GM12878 (cell line): ENCODE data around the gene PLPPR2.

ENCODE experiments used
- CHD2 ChIP-seq: IDR thresholded peaks from 2 replicates; pipeline ENCODE4 v1.6.1; 2011; ENCODE audit warnings: low read depth, low read length, improper control_type of control experiment, borderline replicate concordance
- EGR1 ChIP-seq, 2 experiments: IDR thresholded peaks; 1 replicate in 1 of 2; 2 replicates in 1 of 2; pipeline ENCODE4 v1.6.1; 2011 to 2012; ENCODE audit warnings: low read depth in 2 of 2, low read length in 2 of 2, borderline replicate concordance in 1 of 2, mild to moderate bottlenecking in 1 of 2, moderate library complexity in 1 of 2
- EP300 ChIP-seq, 2 experiments: fragments of 150-350 bp in 1 of 2; IDR thresholded peaks; 2 replicates each; pipeline ENCODE4 v1.6.1; 2011 to 2012; ENCODE audit warnings: low read depth in 2 of 2, low read length in 2 of 2, borderline replicate concordance in 1 of 2, improper control_type of control experiment in 1 of 2, inconsistent platforms in 1 of 2; ENCODE audit not compliant: control insufficient read depth in 1 of 2
- FOXK2 ChIP-seq: fragments of 450-650 bp; IDR thresholded peaks from 2 replicates; pipeline ENCODE4 v1.6.1; 2017; ENCODE audit warnings: mild to moderate bottlenecking, moderate library complexity
- POLR2A ChIP-seq: IDR thresholded peaks from 2 replicates; pipeline ENCODE4 v1.6.1; 2011; ENCODE audit warnings: low read depth, mild to moderate bottlenecking, low read length
- TCF3 ChIP-seq: IDR thresholded peaks from 2 replicates; pipeline ENCODE4 v1.6.1; 2012; ENCODE audit warnings: low read depth, mild to moderate bottlenecking, low read length, borderline replicate concordance; ENCODE audit not compliant: insufficient read depth
- ZNF274 ChIP-seq: IDR thresholded peaks from one replicate; pipeline ENCODE4 v1.8.0; 2011; ENCODE audit not compliant: insufficient read length, insufficient read depth
- TF ChIP-seq, protein P1 (sequence below): IDR thresholded peaks from 2 replicates; pipeline ENCODE4 v1.6.1; 2012; ENCODE audit warnings: mild to moderate bottlenecking, low read depth, low read length
- TF ChIP-seq, protein P2 (sequence below), 3 experiments: IDR thresholded peaks in 2 of 3; conservative IDR thresholded peaks in 1 of 3; 2 replicates each; pipeline ENCODE4 v1.5.1; 2011; ENCODE audit warnings: low read depth in 3 of 3, low read length in 3 of 3, mild to moderate bottlenecking in 3 of 3, control low read depth in 2 of 3, moderate library complexity in 2 of 3, inconsistent platforms in 1 of 3, mixed read lengths in 1 of 3; ENCODE audit not compliant: control insufficient read depth in 2 of 3, insufficient read depth in 1 of 3; ENCODE audit errors: extremely low read depth in 1 of 3
- TF ChIP-seq, protein P3 (sequence below): IDR thresholded peaks from 2 replicates; pipeline ENCODE4 v1.6.1; 2012; ENCODE audit warnings: low read depth, low read length, improper control_type of control experiment
- TF ChIP-seq, protein P4 (sequence below): fragments of 450-650 bp; formaldehyde crosslinking; IDR thresholded peaks from 2 replicates; pipeline ENCODE4 v1.4.0; 2020; ENCODE audit warnings: mild to moderate bottlenecking, moderate library complexity

DNA sequence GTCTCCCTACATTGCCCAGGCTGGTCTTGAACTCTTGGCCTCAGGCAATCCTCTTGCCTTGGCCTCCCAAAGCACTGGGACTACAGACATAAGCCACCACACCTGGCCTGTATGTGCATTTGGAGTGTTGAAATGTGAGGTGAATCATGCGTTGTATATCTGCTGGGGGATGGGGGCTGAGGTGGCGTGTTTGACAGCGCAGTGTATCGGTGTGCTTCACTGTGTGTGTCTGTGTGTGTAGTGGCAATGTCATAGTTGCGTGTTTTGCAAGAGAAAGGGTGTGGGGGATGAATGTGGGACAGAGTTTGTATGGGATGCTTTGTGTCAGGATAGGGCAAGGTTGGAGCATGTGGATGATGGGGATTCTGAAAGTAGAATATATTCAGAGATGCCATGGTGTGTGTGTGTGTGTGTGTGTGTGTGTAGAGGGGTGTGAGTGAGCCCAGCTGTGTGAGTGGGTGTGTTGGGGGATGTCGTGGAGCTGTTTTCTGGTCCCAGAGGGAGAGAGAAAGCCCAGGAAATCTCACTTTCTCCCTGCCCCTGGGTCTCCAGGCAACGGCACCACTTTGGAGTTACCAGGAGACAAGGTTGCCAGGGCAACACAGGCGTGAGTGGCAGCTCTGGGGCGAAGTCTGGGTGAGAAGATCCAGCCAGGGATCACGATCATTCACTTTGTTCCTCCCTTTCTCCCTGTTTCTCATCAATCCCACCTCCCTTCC, 18.1 kb downstream of the PLPPR2 start:
- TF ChIP-seq, protein P1, sequence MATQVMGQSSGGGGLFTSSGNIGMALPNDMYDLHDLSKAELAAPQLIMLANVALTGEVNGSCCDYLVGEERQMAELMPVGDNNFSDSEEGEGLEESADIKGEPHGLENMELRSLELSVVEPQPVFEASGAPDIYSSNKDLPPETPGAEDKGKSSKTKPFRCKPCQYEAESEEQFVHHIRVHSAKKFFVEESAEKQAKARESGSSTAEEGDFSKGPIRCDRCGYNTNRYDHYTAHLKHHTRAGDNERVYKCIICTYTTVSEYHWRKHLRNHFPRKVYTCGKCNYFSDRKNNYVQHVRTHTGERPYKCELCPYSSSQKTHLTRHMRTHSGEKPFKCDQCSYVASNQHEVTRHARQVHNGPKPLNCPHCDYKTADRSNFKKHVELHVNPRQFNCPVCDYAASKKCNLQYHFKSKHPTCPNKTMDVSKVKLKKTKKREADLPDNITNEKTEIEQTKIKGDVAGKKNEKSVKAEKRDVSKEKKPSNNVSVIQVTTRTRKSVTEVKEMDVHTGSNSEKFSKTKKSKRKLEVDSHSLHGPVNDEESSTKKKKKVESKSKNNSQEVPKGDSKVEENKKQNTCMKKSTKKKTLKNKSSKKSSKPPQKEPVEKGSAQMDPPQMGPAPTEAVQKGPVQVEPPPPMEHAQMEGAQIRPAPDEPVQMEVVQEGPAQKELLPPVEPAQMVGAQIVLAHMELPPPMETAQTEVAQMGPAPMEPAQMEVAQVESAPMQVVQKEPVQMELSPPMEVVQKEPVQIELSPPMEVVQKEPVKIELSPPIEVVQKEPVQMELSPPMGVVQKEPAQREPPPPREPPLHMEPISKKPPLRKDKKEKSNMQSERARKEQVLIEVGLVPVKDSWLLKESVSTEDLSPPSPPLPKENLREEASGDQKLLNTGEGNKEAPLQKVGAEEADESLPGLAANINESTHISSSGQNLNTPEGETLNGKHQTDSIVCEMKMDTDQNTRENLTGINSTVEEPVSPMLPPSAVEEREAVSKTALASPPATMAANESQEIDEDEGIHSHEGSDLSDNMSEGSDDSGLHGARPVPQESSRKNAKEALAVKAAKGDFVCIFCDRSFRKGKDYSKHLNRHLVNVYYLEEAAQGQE: no peak
- TF ChIP-seq FOXK2 (no peak), CHD2 (no peak), POLR2A (no peak), EP300 (IDR thresholded peaks at IDR 0.05; ENCODE audit: borderline replicate concordance in 1 of 2, control insufficient read depth in 1 of 2, low read depth in 2 of 2, low read length in 2 of 2) (no peak), EGR1 (IDR thresholded peaks at IDR 0.05; ENCODE audit: borderline replicate concordance in 1 of 2, low read depth in 2 of 2, low read length in 2 of 2) (peak in 1 of 2 experiments; percentile 5; a peak in 1 of 3 replicates), ZNF274 (no peak), TCF3 (no peak)
- TF ChIP-seq, protein P2, sequence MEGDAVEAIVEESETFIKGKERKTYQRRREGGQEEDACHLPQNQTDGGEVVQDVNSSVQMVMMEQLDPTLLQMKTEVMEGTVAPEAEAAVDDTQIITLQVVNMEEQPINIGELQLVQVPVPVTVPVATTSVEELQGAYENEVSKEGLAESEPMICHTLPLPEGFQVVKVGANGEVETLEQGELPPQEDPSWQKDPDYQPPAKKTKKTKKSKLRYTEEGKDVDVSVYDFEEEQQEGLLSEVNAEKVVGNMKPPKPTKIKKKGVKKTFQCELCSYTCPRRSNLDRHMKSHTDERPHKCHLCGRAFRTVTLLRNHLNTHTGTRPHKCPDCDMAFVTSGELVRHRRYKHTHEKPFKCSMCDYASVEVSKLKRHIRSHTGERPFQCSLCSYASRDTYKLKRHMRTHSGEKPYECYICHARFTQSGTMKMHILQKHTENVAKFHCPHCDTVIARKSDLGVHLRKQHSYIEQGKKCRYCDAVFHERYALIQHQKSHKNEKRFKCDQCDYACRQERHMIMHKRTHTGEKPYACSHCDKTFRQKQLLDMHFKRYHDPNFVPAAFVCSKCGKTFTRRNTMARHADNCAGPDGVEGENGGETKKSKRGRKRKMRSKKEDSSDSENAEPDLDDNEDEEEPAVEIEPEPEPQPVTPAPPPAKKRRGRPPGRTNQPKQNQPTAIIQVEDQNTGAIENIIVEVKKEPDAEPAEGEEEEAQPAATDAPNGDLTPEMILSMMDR (IDR thresholded peaks at IDR 0.05 in 2 of 3, conservative IDR thresholded peaks at IDR 0.05 in 1 of 3; ENCODE audit: control insufficient read depth in 2 of 3, extremely low read depth in 1 of 3, insufficient read depth in 1 of 3, low read depth in 3 of 3, low read length in 3 of 3): no peak
- TF ChIP-seq, protein P3, sequence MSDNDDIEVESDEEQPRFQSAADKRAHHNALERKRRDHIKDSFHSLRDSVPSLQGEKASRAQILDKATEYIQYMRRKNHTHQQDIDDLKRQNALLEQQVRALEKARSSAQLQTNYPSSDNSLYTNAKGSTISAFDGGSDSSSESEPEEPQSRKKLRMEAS: no peak
- TF ChIP-seq, protein P4, sequence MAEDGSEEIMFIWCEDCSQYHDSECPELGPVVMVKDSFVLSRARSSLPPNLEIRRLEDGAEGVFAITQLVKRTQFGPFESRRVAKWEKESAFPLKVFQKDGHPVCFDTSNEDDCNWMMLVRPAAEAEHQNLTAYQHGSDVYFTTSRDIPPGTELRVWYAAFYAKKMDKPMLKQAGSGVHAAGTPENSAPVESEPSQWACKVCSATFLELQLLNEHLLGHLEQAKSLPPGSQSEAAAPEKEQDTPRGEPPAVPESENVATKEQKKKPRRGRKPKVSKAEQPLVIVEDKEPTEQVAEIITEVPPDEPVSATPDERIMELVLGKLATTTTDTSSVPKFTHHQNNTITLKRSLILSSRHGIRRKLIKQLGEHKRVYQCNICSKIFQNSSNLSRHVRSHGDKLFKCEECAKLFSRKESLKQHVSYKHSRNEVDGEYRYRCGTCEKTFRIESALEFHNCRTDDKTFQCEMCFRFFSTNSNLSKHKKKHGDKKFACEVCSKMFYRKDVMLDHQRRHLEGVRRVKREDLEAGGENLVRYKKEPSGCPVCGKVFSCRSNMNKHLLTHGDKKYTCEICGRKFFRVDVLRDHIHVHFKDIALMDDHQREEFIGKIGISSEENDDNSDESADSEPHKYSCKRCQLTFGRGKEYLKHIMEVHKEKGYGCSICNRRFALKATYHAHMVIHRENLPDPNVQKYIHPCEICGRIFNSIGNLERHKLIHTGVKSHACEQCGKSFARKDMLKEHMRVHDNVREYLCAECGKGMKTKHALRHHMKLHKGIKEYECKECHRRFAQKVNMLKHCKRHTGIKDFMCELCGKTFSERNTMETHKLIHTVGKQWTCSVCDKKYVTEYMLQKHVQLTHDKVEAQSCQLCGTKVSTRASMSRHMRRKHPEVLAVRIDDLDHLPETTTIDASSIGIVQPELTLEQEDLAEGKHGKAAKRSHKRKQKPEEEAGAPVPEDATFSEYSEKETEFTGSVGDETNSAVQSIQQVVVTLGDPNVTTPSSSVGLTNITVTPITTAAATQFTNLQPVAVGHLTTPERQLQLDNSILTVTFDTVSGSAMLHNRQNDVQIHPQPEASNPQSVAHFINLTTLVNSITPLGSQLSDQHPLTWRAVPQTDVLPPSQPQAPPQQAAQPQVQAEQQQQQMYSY (CRISPR knock-in tag): no peak
